Stimulated activated CD8-positive, alpha-beta memory T cell treated with anti-CD3 and anti-CD28 coated beads, Interleukin-7, amount 100 ng/mL, for 4 hours (primary cell): Measurements from ENCODE around the gene GTF2F1.
"Not testable (repeated sequence)": the region's sequence is repeated elsewhere in the genome, so short reads cannot be mapped to it uniquely, and the experiment has no call there.

Experiments used
- DNase-seq, 2 donors: peaks; one replicate each; pipeline ENCODE4 v3.0.0-alpha.2; 2020; ENCODE audit warnings: low read depth in 2 of 2

GTF2F1 gene, protein sequence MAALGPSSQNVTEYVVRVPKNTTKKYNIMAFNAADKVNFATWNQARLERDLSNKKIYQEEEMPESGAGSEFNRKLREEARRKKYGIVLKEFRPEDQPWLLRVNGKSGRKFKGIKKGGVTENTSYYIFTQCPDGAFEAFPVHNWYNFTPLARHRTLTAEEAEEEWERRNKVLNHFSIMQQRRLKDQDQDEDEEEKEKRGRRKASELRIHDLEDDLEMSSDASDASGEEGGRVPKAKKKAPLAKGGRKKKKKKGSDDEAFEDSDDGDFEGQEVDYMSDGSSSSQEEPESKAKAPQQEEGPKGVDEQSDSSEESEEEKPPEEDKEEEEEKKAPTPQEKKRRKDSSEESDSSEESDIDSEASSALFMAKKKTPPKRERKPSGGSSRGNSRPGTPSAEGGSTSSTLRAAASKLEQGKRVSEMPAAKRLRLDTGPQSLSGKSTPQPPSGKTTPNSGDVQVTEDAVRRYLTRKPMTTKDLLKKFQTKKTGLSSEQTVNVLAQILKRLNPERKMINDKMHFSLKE

DNA sequence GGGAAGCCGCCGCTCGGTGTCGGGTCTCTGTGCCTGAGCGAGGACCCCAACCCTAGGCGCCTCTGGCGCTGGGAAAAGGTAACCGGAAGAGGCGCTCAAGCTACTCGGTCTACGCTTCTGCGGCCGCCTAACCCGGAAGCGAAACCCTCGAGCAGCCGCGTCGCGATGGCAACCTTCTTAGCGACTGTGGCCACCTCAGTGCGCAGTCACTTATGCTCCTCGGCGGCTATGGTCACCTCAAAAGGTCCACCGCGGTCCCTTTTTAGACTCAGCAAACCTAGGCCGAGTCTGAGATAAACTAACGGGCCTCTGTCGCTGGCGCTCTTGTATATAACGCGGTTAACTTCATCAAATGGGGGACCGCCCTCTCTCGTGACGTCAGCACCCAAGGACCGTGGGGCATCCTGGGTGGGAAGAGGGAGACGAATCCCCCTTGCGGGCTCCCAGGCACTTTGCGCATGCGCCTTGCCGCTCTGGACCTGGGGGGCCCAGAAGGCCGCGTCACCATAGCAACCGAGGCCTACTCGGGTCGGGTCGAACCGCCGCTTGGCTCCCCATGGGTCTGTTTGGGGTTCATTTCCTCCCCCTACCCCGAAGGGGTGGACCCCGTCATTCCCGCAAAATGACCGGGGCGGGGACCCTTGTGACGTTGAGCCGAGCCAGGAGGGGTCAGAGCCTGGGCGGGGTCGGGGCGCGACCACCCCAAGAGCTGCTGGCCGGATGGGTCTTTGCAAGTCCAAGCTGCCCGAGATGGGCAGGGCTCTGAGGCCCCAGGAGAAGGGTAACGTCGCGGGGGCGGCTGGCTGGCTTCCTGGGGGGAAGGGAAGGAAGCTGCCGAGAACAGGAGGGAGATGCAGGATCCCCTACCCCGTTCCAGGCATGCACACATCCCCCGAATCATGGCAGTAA, at the start of gene GTF2F1:
Gene GTF2F1, minus strand, starts transcription at position 91 of the 909 bp plus-strand sequence. CDS start 169 bp downstream, outside the sequence.
- DNase-seq = peak; percentile 89 to 91

DNA sequence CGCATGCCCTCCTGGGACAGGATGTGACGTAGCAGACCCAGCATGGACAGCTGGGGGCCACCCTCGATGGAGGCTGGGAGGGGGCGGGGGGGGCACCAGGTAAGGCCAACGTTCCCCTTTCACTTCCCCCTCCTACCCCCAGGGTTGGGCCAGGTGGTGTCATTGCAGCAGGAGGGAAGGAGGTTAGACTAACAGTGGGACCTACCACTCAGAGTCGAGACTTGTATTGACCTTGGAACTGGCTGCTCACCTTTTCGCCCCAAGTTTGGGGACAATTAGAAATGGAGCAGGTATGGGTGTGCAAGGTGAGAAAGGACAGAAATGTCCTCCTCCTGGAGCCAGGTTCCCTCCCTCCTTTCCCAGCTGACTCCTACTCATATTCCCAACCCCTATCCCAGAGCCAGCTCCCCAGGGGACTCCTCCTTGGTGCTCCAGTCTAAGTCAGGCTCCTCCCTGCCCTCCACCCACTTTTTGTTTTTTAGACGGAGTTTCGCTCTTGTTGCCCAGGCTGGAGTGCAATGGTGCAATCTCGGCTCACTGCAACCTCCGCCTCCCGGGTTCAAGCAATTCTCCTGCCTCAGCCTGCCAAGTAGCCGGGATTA, 49.2 kb upstream of the GTF2F1 start:
- no peak for DNase-seq

DNA sequence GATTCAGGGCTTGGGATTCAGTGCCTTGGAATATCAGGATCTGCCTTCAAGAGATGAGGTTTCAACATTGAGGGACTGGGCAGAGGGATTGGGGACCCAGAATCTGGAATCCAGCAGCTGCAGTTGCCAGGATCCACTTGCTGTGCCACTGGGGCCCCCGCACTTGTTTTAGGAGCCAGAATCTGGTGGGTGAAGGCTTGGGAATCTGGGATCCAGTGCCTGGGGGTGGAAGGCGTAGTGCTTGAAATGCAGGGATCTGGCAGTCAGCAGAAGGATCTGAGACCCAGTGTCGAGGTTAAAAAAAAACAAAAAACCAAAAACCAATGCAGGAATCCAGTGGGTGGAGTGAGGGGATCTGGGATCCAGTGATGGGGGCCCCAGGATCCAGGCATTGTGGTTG, 47.9 kb upstream of the GTF2F1 start:
- no peak for DNase-seq

DNA sequence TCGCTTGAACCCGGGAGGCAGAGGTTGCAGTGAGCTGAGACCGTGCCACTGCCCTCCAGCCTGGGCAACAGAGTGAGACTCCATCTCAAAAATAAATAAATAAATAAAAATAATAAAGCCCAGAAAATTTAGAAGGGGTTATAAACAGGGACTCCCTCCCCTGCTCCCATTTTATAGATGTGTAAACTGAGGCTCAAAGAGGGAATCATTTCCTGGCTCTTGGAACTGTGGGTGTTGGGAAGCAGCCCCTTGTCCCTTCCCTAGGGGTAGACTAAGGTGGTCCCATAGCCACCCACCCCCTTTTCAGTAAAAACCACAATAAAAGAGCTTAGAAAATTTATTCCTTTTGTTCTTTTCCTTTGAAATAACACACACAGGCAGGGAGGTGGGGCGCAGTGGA, 46.8 kb upstream of the GTF2F1 start:
- no peak for DNase-seq

DNA sequence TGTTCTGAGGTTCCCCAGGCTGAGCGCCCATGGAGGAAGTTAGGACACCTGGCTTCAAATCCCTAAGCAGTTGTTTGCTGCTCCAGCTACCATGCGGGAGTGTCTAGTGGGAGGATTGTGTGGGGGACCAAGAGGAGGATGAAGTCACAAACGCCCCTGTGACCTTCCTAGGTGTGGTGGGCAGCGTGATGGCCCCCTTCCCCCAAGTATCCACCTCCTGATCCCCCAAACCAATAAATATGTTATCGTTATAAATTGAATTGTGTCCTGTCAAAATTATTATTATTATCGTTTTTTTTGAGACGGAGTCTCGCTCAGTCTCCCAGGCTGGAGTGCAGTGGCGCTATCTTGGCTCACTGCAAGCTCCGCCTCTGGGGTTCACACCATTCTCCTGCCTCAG, 40.7 kb upstream of the GTF2F1 start, which contains the start of gene SLC25A41:
Gene SLC25A41, minus strand, starts transcription at position 101 of the 400 bp plus-strand sequence. Its CDS starts 70 bp downstream, at position 31.
- DNase-seq = no peak

DNA sequence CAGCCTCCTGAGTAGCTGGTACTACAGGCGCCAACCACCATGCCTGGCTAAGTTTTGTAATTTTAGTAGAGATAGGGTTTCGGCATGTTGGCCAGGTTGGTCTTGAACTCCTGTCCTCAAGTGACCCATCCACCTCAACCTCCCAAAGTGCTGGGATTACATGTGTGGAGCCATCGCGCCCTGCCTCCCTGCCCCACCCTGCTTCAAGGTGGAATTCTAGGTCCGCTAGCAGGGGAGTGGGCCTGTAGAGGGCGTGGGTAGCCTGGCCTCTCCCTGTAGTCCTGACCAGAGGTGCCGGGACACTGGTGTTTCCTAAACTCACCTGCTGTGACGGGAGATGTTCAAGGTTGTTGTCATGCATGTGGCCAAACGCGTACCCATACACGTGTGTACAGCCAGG, 40.2 kb upstream of the GTF2F1 start:
- no peak for DNase-seq

DNA sequence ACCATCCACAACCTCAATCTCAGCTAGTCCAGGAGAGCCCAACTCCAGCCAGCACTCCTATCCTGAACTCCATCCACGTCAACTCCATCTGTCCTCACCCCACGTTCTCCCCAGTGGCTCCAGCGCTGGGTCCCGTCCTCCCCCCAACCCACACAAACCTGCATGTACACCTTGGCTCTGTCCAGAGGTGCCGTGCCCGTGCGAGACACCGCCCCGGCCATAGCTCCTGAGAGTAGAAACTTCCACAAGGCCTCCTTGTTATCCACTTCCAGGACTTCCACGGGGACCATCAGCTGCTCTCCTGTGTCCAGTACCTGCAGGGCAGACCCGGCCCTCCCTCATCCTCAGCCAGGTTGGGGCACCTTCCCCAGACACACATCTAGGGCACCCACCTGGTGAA, 38.9 kb upstream of the GTF2F1 start:
- no peak for DNase-seq

DNA sequence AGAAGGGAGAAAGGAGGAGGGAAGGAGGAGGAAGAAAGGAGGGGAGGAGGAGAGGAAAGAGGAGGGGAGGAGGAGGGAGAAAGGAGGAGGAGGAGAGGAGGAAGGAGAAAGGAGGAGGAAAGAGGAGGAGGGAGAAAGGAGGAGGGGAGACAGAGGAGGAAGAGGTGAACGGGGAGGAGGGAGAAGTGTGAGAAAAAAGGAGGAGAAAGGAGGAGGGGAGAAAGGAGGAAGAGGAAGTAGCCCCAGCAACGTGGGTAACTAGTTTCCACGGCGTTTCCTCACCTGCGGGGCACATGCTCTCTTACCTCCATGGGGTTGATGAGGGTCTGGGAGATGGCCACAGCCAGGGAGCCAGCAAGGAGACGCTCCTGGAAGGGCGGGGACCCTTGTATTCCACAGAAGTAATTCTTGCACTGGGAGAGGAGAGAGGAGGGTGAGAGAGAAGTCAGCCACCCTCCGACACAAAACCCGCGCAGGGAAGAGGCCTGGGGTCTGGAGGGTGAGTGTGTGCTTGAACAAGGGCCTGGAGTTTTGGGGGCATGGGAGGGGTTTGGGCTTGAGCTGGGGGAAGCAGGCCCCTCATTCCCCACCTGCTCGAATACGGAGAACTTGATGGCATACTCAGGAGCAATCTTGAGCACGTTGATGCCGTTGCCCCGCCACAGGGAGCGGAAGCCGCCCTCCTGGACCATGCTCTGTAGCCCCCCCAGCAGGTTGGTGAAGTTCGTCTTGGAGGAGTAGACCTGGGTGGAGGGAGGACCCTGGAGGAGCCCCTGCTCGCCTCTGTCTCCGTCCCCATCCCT, 36.7 kb upstream of the GTF2F1 start:
- no peak for DNase-seq

DNA sequence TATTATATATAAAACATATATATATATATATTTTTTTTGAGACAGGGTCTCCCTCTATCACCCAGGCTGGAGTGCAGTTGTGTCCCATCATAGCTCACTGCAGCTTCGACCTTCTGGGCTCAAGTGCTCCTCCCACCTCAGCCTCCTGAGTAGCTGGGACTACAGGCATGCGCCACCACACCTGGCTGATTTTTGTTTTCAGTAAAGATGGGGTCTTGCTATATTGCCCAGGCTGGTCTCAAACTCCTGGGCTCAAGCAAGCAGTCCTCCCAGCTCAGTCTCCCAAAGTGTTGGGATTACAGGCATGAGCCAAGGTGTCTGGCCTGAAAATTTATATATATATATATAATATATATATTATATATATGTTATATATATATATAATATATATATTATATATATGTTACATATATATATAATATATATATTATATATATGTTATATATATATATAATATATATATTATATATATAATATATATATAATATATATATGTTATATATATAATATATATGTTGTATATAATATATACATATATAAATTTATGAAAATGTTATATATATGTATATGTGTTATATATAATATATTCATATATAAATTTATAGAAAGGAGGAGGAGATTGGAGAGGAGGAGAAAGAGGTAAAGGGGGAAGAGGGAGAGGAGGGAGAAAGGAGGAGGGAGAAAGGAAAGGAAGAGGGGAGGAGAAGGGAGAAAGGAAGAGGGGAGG, 35.9 kb upstream of the GTF2F1 start:
- DNase-seq = not testable (repeated sequence)

DNA sequence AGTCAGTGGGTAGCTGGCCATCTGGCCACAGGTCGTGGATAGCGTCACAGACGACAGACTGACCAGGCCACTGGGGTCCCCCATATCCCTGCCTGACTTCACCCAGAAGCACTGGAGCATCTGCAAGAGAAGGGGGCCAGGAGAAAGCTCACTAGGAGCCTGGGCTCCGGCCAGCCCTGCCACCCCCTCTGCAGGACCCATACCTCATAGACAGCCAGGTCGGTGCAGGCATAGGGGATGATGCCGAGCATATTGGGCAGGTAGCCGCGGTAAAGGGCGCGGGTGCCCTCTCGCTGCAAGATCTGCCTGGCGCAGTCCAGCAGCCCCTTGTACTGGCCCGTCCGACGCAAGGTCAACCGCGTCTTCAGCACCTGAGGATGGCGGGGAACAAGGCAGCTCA, 34.2 kb upstream of the GTF2F1 start:
- DNase-seq = no peak

DNA sequence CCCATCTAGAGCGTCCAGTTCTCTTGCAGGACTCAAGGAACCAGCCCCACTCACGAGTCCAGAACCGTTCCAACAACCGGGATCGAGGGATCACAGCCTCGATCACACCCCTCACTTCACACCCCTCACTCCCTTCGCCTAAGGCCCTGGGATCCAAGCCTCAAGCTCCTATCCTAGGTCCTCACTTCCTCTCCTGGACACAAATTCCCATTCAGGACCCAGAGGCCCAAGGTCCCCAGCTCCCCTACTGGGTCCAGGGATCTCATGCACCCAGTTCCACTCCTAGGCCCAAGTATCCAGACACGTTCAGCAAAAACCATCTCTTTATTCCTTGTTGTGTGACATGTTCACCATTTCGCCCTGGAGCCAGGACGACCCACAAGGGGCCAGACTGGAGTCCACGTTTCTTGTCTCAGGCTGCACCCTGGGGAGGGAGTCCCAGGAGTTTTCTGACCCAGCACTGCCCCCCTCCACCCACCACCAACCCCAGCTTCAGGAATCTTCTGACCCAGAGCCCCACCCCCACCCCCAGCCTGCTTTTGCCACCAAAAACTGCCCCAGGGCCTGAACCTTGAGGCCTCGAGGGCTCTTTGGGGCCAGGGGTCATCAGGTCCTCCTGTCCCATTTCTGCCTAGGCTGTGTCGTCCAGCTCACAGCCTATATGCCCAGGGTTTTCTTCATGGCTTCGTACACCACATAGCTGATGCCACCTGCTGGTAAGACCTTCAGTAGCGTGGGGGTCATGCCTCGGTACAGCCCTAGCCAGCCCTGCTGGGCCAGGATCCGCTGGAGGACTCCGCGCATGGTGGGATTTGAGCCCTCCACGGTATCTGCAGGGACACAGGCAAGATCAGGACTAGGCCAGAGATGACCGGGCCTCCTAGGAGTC, 33.0 kb upstream of the GTF2F1 start:
- DNase-seq = no peak

DNA sequence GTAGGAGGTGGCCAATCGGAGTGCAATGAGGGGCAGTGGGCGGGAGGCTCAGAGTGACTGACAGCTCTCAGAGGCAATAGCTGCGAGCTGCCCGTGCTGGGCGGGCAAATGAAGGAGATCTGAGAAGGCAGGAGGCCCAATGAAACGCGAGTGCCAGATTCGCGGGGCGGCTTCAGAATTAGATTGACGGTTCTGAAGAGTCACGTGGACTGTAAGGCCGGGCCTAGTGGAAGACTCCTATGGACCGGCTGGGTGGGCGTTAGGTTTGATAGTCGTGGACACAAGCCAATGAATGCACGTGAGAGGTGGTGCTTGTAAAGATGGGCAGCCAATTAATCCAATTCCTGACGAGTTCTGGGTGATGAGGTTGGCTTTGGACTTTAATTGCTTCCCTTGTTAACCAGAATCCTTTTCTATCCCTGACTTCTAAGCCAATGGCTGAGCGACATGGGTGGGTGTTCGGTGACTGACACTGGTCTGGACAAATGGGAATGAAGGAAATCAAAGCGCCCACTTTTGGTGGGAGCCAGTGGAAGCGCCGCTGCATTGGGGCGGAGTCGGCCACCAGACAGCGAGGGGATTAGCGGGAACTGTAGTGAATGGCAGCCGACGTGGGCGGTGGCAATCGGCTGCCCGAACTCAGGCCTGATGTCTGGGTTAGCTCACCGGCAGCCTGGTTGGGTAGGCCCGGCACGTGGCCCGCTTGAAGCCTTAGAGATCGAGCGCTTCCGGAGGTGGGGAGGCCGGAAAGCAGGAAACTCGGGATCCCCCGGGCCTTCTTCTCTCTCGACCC, 32.2 kb upstream of the GTF2F1 start:
- DNase-seq = peak; percentile 99 to 100

DNA sequence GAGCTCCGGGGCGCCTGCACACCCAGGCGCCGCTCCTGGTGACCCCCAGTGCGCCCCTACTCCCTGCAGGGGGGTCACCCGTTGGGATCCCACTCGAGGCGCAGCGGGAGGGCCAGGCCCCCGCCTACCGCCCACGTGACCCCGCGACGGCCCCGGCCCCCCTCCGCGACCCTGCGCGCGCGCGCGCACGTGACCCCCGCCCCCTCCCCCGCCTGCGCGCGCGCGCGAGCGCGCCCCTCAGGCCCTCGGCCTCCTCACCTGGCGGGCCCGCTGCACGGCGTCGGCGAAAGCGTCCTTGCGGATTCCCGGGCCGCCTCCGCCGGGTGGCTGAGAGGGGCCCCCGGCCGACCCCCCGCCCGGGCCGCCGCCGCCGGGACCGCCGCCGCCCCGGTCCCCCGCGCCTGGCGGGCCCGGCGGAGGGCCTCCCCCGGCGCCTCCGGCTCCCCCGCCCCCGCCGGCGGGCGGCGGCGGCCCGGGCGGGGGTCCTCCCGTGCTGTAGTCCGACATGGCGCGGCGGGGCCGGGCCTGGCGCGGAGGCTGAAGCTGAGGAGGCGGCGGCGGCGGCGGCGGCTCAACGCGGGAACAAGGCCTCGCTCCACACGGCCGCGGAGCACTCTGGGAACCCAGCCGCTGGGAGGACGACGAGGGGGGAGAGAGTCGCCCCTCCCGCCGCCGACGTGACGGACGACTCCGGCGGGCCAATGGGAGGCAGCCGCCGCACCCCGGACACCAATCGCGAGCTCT, 31.4 kb upstream of the GTF2F1 start, which contains the start of gene KHSRP:
Gene KHSRP, minus strand, starts transcription at position 617 of the 744 bp plus-strand sequence. Its CDS starts 110 bp downstream, at position 507.
- DNase-seq = peak in 1 of 2 donors; percentile 36

DNA sequence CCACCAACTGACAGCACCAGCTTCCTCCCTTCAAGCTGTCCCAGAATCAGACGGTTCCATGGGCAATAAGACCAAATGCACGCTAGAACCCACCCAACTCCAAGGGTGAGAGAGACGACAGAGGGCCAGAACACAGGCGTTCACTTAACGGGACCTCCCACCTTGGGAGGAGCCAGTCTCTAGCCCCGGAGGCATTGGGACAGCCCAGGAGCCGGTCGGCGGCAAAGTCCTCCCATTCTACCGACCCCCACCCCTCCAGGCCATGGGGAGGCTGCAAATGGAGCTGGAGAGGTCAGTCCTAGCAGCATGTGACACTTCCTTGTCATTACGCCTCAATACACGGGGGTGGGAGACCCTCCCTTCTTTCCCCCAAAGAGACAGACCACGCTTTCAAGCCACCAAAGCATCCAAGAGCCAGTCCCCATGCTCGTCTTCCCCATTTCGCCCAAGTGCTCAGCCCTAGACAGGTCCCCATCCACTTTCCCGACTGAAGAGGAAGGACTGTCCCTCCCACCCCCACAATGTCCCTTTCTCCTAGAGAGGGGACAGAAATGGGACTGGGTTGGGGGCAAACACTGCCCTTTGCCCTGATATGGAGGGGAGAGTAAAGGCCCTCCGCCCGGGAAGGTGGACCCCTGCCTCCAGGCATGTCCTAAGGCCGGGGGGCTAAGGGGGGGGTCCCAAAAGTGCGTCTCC, 30.7 kb upstream of the GTF2F1 start:
- no peak for DNase-seq

DNA sequence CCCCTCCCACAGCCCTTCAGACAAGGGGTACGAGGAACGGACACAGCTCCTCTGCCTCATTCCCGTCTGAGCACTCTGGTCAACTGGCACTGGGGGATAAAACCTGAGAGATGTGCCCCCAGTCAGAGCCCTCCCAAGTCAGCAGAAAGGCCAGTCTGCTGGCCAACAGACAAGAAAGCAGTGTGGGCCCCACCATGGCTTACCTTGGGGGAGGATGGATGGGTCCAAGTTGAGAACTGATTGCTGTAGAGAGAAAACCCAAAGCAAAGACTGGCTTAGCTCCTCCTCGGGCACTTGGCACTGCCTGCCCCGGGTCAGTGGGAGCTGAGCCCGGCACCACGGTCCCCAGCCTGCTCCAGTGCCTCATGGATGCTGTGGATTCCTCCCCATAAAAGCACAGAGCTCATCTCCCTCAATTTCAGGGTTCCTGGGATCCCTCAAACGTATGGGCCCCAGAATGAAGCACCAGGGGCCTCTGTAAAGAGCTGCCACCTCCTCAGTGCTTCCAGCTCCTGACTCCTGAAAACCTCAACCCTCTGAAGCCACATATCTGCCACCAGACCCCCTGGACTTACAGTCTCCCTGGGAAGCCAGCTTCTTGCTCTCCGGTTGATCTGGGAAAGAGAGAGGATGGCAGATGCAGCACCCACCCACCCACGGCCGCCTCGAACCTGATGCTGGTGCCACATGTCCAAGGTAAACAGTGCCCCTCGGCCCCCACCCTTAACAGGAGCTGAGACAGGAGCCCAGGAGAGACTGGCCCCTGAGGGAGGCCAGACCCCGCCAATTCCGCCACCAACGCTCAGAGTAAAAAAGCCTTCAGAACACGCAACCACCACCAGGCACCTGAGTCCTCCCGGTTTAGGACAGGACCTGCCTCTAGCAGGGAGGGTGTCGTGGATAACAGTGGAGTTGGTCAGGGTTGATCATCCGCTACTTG, 28.4 kb upstream of the GTF2F1 start:
- no peak for DNase-seq

DNA sequence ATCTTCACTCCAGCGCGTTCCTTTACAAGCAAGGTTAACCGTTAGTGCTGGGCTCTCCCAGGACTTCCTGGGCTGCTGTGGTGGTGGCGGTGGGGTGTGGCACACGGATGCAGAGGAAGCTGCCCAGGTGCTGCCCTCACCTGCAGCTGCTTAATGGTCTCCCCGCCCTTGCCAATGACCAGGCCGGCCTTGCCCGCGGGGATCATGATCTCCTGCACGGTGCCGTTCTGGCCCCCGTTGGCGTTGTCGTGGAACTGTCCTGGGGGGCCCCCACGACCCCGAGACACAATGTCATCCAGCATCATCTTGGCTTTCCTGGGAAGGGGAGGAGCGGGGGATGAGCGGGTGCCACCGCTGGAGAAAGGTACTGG, 25.6 kb upstream of the GTF2F1 start:
- DNase-seq = no peak
